Activated CD4-positive, alpha-beta T cell treated with anti-CD3 and anti-CD28 coated beads for 36 hours (primary cell): ENCODE data around the gene TENT5C. TPM values are rescaled to one million over a fixed set of nuclear protein-coding genes. Genes with fewer than 3 reads are reported as not detected.

Experiments
- ATAC-seq: fragments of 200-7000 bp; cut with Tn5 transposase; one replicate; pipeline ENCODE4 v1.10.0; 2021; ENCODE audit warnings: mild to moderate bottlenecking, moderate library complexity
- CTCF ChIA-PET: fragments of 350-600 bp; sonication (Branson Sonifier 250); formaldehyde crosslinking; loops from one replicate; lab custom pipeline; 2021; ENCODE audit warnings: antibody characterized with exemption; lab: Charles Lee
- POLR2A ChIA-PET: fragments of 350-600 bp; sonication (Branson Sonifier 250); formaldehyde crosslinking; loops from one replicate; lab custom pipeline; 2021; ENCODE audit warnings: antibody characterized with exemption, inconsistent platforms; lab: Charles Lee
- DNase-seq: peaks from one replicate; pipeline ENCODE4 v3.0.0-alpha.2; 2020
- H3K27ac Mint-ChIP-seq: one replicate; pipeline ENCODE4 v1.8.0; 2021; ENCODE audit warnings: mixed read lengths
- H3K27me3 Mint-ChIP-seq: one replicate; pipeline ENCODE4 v1.8.0; 2021; ENCODE audit warnings: mixed read lengths
- H3K36me3 Mint-ChIP-seq: one replicate; pipeline ENCODE4 v1.8.0; 2021; ENCODE audit warnings: low read depth, mixed read lengths
- H3K4me1 Mint-ChIP-seq: one replicate; pipeline ENCODE4 v1.8.0; 2021; ENCODE audit warnings: mixed read lengths
- H3K4me3 Mint-ChIP-seq: one replicate; pipeline ENCODE4 v1.8.0; 2021; ENCODE audit warnings: mild to moderate bottlenecking, moderate library complexity, mixed read lengths
- H3K9me3 Mint-ChIP-seq: one replicate; pipeline ENCODE4 v1.8.0; 2021; ENCODE audit warnings: low read depth, mixed read lengths
- intact Hi-C, 2 experiments: fragments of 100-400 bp; cut with DNase I in 1 of 2; cut with micrococcal nuclease in 1 of 2; formaldehyde crosslinking; loops; one replicate each; pipeline versions ENCODE4 v1.14.2 to v1.15.1; 2022 to 2024; cut with DNase I, micrococcal nuclease
- total RNA-seq, 2 experiments: library from RNA; stranded (reverse); gene quantifications; one replicate each; pipeline ENCODE4 v1.2.3, GENCODE V29; 2021

The TENT5C gene
- total RNA-seq, 2 experiments from 2014 or later = 6.0 to 6.4 TPM

- H3K27me3 Mint-ChIP-seq = no peaks in the 10 kb centered on the region
- H3K4me3 Mint-ChIP-seq = no peak overlapping the region
- intact Hi-C loops = no loop called here
- peak; percentile 38 for DNase-seq
- H3K36me3 Mint-ChIP-seq = no peaks in the 10 kb centered on the region
- CTCF ChIA-PET = interaction anchor here (0.5 to 1.7 kb wide), 4 partner anchors 38 to 185 kb away, joined by 3 to 6 read pairs (median 3); no protein-coding TSS in a partner anchor
- peak; percentile 84 for ATAC-seq
- no peak overlapping the region for H3K27ac Mint-ChIP-seq
- H3K4me1 Mint-ChIP-seq = peaks cover 17% of the 10 kb centered on the region
- H3K9me3 Mint-ChIP-seq = no peaks in the 10 kb centered on the region
- POLR2A ChIA-PET = interaction anchor here (0.8 kb wide), 2 partner anchors 9 to 158 kb away, joined by 3 read pairs; no protein-coding TSS in a partner anchor
Observed at GRCh38 chr1:117573386-117574023, 32.3 kb upstream of the TENT5C start.

GRCh38 chr1:117574161-117574835 lies 31.6 kb upstream of the TENT5C start:
- Mint-ChIP-seq H3K27me3 (no peaks in the 10 kb centered on the region), H3K27ac (no peak overlapping the region), H3K4me3 (no peak overlapping the region), H3K4me1 (peaks cover 17% of the 10 kb centered on the region), H3K9me3 (no peaks in the 10 kb centered on the region), H3K36me3 (no peaks in the 10 kb centered on the region)
- CTCF ChIA-PET = no interaction called here
- POLR2A ChIA-PET = interaction anchor here (0.8 kb wide), 2 partner anchors 8 to 157 kb away, joined by 3 read pairs; no protein-coding TSS in a partner anchor
- ATAC-seq (no peak), DNase-seq (no peak)
- intact Hi-C loops = no loop called here

- CTCF ChIA-PET = interaction anchor here (0.6 to 1.2 kb wide), 2 partner anchors 63 to 179 kb away, joined by 3 read pairs; no protein-coding TSS in a partner anchor
- intact Hi-C loops = no loop called here
- no peak for DNase-seq
- H3K27ac Mint-ChIP-seq = no peak overlapping the region
- peaks cover 17% of the 10 kb centered on the region for H3K4me1 Mint-ChIP-seq
- H3K36me3 Mint-ChIP-seq = no peaks in the 10 kb centered on the region
- no peaks in the 10 kb centered on the region for H3K9me3 Mint-ChIP-seq
- no peak for ATAC-seq
- no peaks in the 10 kb centered on the region for H3K27me3 Mint-ChIP-seq
- H3K4me3 Mint-ChIP-seq = no peak overlapping the region
- POLR2A ChIA-PET = interaction anchor here (1.0 kb wide), 1 partner anchor 80 kb away, joined by 5 read pairs; no protein-coding TSS in a partner anchor
Observed at GRCh38 chr1:117575586-117576225, 30.1 kb upstream of the TENT5C start.

GRCh38 chr1:117576236-117576635 lies 29.6 kb upstream of the TENT5C start:
- ATAC-seq (no peak), DNase-seq (no peak)
- no peaks in the 10 kb centered on the region for H3K27me3 Mint-ChIP-seq
- H3K4me1 Mint-ChIP-seq = peaks cover 17% of the 10 kb centered on the region
- no peaks in the 10 kb centered on the region for H3K9me3 Mint-ChIP-seq
- no peak overlapping the region for H3K4me3 Mint-ChIP-seq
- H3K36me3 Mint-ChIP-seq = no peaks in the 10 kb centered on the region
- POLR2A ChIA-PET = interaction anchor here (1.0 kb wide), 1 partner anchor 80 kb away, joined by 5 read pairs; no protein-coding TSS in a partner anchor
- intact Hi-C loops = no loop called here
- CTCF ChIA-PET = interaction anchor here (0.7 to 1.2 kb wide), 2 partner anchors 63 to 308 kb away, joined by 3 read pairs; no protein-coding TSS in a partner anchor
- no peak overlapping the region for H3K27ac Mint-ChIP-seq

- CTCF ChIA-PET = interaction anchor here (0.7 kb wide), 2 partner anchors 11 to 72 kb away, joined by 3 read pairs; no protein-coding TSS in a partner anchor
- ATAC-seq (no peak), DNase-seq (no peak)
- POLR2A ChIA-PET = no interaction called here
- peaks cover 16% of the 10 kb centered on the region for H3K4me1 Mint-ChIP-seq
- no peak overlapping the region for H3K27ac Mint-ChIP-seq
- intact Hi-C loops = no loop called here
- no peaks in the 10 kb centered on the region for H3K36me3 Mint-ChIP-seq
- H3K4me3 Mint-ChIP-seq = no peak overlapping the region
- no peaks in the 10 kb centered on the region for H3K9me3 Mint-ChIP-seq
- no peaks in the 10 kb centered on the region for H3K27me3 Mint-ChIP-seq
Observed at GRCh38 chr1:117577191-117577885, 28.5 kb upstream of the TENT5C start.

GRCh38 chr1:117578466-117578865 lies 27.4 kb upstream of the TENT5C start:
- ATAC-seq (no peak), DNase-seq (no peak)
- CTCF ChIA-PET = interaction anchor here (1.3 kb wide), 1 partner anchor 43 kb away, joined by 3 read pairs; no protein-coding TSS in a partner anchor
- H3K27me3 Mint-ChIP-seq = no peaks in the 10 kb centered on the region
- no peak overlapping the region for H3K4me3 Mint-ChIP-seq
- POLR2A ChIA-PET = no interaction called here
- peaks cover 5% of the 10 kb centered on the region for H3K4me1 Mint-ChIP-seq
- intact Hi-C loops = no loop called here
- no peak overlapping the region for H3K27ac Mint-ChIP-seq
- H3K36me3 Mint-ChIP-seq = no peaks in the 10 kb centered on the region
- no peaks in the 10 kb centered on the region for H3K9me3 Mint-ChIP-seq

GRCh38 chr1:117579221-117579906 lies 26.5 kb upstream of the TENT5C start:
- H3K4me3 Mint-ChIP-seq = no peak overlapping the region
- ATAC-seq = no peak

GRCh38 chr1:117580436-117580835 lies 25.4 kb upstream of the TENT5C start:
- Mint-ChIP-seq H3K36me3 (no peaks in the 10 kb centered on the region), H3K4me3 (no peak overlapping the region), H3K27me3 (no peaks in the 10 kb centered on the region), H3K9me3 (no peaks in the 10 kb centered on the region), H3K4me1 (no peaks in the 10 kb centered on the region), H3K27ac (no peak overlapping the region)
- DNase-seq = no peak
- POLR2A ChIA-PET = no interaction called here
- CTCF ChIA-PET = no interaction called here
- ATAC-seq = no peak
- intact Hi-C loops = no loop called here

More at GRCh38 chr1:117579221-117579906, 26.5 kb upstream of the TENT5C start:
- CTCF ChIA-PET = interaction anchor here (1.3 kb wide), 1 partner anchor 44 kb away, joined by 3 read pairs; no protein-coding TSS in a partner anchor
- H3K36me3 Mint-ChIP-seq = no peaks in the 10 kb centered on the region
- no peaks in the 10 kb centered on the region for H3K9me3 Mint-ChIP-seq
- no peak for DNase-seq
- intact Hi-C loops = no loop called here
- H3K27ac Mint-ChIP-seq = no peak overlapping the region
- no peaks in the 10 kb centered on the region for H3K27me3 Mint-ChIP-seq
- POLR2A ChIA-PET = no interaction called here
- no peaks in the 10 kb centered on the region for H3K4me1 Mint-ChIP-seq

- H3K27ac Mint-ChIP-seq = no peak overlapping the region
- CTCF ChIA-PET = no interaction called here
- POLR2A ChIA-PET = no interaction called here
Observed at GRCh38 chr1:117580882-117581281, 25.0 kb upstream of the TENT5C start.

GRCh38 chr1:117581391-117581943 lies 24.4 kb upstream of the TENT5C start:
- no peak overlapping the region for H3K27ac Mint-ChIP-seq
- H3K27me3 Mint-ChIP-seq = no peaks in the 10 kb centered on the region
- ATAC-seq (no peak), DNase-seq (no peak)
- CTCF ChIA-PET = no interaction called here
- H3K4me1 Mint-ChIP-seq = no peaks in the 10 kb centered on the region
- no peaks in the 10 kb centered on the region for H3K9me3 Mint-ChIP-seq
- POLR2A ChIA-PET = no interaction called here
- no peaks in the 10 kb centered on the region for H3K36me3 Mint-ChIP-seq
- intact Hi-C loops = no loop called here
- H3K4me3 Mint-ChIP-seq = no peak overlapping the region

More at GRCh38 chr1:117580882-117581281, 25.0 kb upstream of the TENT5C start:
- DNase-seq = no peak
- Mint-ChIP-seq H3K36me3 (no peaks in the 10 kb centered on the region), H3K4me1 (no peaks in the 10 kb centered on the region), H3K9me3 (no peaks in the 10 kb centered on the region), H3K4me3 (no peak overlapping the region), H3K27me3 (no peaks in the 10 kb centered on the region)
- intact Hi-C loops = no loop called here
- ATAC-seq = no peak
